Measurements from ENCODE around the gene APOBEC3G.

Gene APOBEC3G

GRCh38 chr22:39128508-39128907 is 51.4 kb downstream of the APOBEC3G start:
- DNase-seq: no peak

DNA sequence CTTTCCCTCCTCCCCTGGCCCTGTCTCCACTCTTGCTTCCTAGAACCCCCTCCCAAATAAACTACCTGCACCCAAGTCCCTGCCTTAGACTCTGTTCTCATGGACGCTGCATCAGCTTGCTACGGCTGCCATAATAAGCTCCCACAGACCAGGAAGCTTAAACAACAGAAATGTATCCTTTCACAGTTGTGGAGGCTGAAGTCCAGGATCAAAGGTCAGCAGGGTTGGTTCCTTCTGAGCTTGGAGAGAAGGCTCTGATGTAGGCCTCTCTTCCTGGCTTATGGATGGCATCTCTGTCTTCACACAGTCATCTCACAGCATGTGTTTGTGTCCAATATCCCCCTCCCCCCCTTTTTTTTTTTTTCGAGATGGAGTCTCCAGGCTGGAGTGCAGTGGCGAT is 52.0 kb downstream of the APOBEC3G start:
- DNase-seq: no peak

DNA sequence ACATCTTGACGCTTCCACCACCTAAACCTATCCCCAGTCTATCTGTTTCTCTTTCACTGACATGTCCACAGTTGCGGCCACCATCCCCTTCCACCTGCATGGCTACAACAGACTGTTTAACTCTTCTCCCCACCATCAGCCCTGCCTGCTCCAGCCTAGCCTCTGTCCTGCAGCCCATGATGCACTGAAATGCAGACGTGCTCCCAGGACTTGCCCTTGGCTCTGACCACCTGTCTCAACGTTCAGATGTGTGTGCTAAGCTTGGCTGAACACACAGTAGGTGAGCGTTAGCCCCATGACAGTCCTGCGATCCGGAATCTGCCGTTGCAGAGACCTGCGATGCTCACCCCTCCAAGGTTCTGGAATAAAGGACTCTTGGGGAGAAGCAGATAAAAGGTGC is 52.7 kb downstream of the APOBEC3G start:
- DNase-seq: no peak

GRCh38 chr22:39130152-39130704 is 53.2 kb downstream of the APOBEC3G start:
- DNase-seq: no peak

DNA sequence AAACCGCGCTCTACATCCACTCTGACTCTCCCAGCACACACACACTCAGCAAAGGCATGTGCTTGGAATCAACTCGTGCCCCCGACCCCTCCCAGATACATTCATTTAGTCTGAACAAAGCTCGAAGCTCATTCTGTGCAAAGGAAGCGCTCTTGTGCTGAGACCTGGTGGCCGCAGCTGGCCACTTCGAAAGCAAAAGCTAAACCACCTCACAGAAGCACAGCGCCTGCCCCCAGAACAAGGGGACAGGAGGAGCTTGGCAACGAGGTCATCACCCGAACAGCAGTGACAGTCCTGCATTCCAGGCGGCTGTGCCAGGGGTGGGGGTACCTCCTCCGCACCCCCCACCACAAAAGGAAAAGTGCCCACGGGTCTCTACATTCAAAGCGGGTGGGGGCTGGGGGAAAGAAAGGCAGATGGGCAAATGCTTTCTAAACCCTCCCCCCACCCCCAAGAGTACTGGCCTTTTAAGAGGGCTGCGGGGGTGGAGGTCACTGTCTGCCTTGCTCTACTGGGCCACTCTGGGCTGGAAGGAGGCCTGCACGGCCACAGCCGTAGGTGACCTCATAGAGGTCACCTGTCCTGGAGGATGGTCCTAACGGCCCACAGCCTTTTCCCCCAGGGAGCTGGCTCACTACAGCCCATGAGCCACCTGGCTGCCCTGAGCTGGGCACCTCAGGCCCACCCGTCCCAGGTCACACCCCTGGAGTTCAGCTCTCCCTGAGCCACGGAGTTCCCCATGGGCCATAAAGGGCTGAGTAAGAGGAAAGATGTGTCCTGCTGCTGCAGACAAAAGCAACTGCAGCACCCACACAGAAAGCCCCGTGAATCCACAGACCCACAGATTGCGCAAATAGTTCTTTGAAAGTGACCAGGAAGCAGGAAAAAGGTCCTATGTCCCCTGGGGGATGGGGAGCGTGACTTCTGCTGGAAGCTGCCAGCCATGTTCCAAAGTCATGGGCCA is 54.1 kb downstream of the APOBEC3G start:
- no peak for DNase-seq

- no peak for DNase-seq
Measured at GRCh38 chr22:39132281-39132680, 55.2 kb downstream of the APOBEC3G start.

DNA sequence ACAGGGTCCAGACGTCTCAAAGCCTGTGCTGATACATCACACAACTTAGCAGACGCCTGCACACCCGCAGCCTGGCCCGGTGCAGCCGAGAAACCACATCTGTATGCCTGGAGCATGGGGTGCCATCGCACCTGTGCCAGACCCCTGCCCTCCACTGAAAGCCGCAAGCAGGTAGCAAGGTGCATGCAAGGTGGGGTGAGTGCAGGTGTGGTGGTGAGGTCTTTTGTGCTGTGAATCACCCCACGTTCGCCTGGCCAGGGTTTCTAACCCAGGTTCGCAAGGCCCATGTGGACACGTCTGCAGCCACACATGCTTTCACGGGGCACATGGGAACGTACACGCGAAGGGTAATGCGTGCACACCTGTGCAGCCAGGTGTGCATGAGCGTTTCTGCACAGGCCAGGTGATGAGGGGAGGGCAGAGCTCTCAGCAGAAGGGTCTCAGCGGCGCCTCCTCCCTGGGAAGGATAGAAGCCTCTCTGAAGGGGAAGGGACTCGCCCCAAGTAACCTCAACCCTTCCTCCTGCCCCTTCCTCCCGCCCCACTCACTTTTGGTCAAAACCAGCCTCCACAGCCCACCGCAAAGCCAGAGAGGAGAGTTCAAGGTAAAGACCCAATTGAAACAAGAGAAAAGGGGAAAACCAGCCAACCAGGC is 55.9 kb downstream of the APOBEC3G start:
- no peak for DNase-seq

DNA sequence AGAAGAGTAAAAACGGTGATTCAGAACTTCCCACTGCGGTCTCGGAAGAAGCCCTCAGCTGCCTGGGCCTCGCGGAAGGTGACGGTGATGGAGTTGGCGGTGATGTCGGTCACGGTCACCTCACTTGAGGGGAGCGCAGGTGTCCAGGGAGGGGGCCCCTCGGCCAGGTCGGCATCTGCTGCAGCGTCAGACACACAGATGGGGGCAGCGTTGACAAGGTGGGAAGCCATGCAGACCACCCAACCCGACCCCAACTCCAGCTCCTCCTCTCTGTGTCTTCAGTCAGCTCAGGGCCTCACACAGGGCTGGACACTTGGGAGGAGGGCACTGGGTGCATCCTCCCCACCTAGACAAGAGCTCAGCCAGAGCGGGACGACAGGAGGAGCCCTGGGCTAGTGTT is 56.8 kb downstream of the APOBEC3G start:
- no peak for DNase-seq

DNA sequence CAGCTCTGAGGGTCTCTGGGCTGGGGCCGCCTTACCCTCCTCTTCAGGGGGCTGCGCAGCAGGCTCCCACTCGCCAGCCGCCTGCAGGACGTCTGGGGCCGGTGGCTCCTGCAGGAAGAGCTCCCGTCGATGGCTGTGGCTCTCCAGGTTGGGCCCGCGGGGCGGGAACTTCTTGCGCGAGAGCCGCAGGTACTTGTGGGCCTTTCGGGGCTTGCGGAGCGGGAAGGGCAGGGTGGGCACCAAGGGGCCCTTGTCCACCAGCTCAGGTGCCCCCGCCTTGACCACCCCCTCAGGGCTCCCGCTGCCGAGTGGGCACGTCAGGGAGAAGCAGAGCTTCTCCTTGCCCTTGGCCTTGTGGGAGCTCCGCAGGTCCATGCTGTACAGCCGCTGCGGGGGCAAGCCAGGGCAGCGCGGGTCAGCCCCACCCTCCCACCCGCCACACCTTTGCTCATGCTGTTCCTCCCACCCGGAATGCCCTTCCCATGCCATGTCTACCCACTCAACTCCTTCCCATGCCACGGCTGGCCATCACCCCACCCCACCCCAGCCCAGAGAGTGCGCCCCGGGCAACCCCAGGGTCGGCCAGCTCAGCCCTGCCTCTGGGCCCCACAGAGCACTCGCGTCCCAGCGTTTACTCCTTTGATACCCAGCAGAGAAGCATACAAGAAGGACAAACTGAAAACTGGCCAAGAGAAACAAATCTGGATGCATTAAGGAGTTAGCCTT is 57.5 kb downstream of the APOBEC3G start:
- DNase-seq: no peak

DNA sequence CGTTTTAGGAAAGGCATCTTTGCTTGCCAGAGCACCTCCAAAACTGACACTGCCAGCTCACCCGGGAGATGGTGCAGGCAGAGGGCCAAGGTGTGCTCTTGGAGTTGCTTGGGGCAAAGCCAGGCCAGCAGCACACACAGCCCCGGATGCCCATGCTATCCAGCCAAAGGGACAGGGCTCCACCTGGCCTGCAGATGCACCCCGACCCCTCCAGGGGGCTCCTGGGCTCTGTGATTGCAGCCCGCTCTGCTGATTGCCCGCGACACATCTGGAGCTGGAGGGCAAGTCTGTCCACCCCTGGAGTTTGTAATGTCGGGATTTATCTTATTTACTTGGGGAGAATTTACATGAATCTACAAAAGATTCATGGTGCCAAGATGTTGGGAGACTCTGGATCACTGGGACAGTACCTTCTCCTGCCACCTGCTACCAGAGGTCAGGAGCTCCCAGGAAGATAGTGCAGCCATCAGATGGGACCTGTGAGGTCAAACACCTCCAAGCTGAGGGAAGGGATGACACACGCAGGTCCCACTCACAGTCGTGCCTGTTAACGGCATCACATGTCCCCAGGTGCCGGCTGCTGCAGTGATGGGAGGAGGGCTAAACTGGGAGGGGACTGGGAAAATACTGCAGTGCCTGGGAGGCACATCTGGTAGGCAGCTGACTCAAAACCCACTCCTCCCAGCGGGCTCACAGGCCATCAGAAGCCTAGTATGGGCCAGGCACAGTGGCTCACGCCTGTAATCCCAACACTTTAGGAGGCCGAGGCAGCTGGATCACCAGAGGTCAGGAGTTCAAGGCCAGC is 58.2 kb downstream of the APOBEC3G start:
- no peak for DNase-seq

- DNase-seq: no peak
Measured at GRCh38 chr22:39136317-39136716, 59.2 kb downstream of the APOBEC3G start.
